HG02973 (cell line): ENCODE data around the gene NR2C2.

ENCODE experiments used
- ATAC-seq: cut with Tn5 transposase; IDR thresholded peaks from one replicate; pipeline ENCODE4 v1.9.1; 2021; ENCODE audit warnings: moderate library complexity; ENCODE audit not compliant: unreplicated experiment

The NR2C2 gene

GRCh38 chr3:14921034-14921616 lies 26.3 kb upstream of the NR2C2 start:
- peak; percentile 63 for ATAC-seq

- ATAC-seq: no peak
Observed at GRCh38 chr3:14921811-14922705, 25.3 kb upstream of the NR2C2 start.

GRCh38 chr3:14922863-14923262 lies 24.5 kb upstream of the NR2C2 start:
- no peak for ATAC-seq

- no peak for ATAC-seq
Observed at GRCh38 chr3:14923476-14923875, 23.9 kb upstream of the NR2C2 start.

GRCh38 chr3:14925729-14926591 lies 21.4 kb upstream of the NR2C2 start:
- ATAC-seq: no peak

GRCh38 chr3:14926592-14926991 lies 20.8 kb upstream of the NR2C2 start:
- no peak for ATAC-seq

- ATAC-seq: no peak
Observed at GRCh38 chr3:14927308-14927707, 20.1 kb upstream of the NR2C2 start.

- no peak for ATAC-seq
Observed at GRCh38 chr3:14929310-14930074, 17.9 kb upstream of the NR2C2 start.

GRCh38 chr3:14933820-14934425 lies 13.5 kb upstream of the NR2C2 start:
- no peak for ATAC-seq

- no peak for ATAC-seq
Observed at GRCh38 chr3:14935592-14936345, 11.6 kb upstream of the NR2C2 start.

GRCh38 chr3:14938954-14939353 lies 8.4 kb upstream of the NR2C2 start:
- no peak for ATAC-seq

DNA sequence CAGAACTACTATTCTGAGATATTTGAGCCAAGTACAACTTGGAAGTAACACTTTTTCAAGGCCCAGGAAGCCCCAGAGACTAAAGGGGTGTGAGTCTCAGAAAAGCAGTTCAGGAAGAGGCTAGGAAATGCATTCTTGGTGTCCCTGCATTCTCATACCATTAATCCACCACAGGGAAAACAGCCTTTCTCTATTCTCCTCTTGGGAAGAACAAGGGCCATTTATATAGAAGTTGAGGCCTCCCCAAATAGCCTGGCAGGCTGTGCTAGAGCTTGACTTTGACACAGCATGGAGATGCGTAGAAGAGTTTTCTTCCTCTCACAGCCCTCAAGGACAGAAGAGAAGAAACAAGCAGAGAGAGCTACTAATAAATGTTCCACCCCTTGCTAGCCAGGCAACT lies 5.5 kb upstream of the NR2C2 start:
- ATAC-seq: no peak

GRCh38 chr3:14943042-14943441 lies 4.3 kb upstream of the NR2C2 start:
- ATAC-seq: no peak

- ATAC-seq: no peak
Observed at GRCh38 chr3:14946236-14946635, 1.1 kb upstream of the NR2C2 start.

DNA sequence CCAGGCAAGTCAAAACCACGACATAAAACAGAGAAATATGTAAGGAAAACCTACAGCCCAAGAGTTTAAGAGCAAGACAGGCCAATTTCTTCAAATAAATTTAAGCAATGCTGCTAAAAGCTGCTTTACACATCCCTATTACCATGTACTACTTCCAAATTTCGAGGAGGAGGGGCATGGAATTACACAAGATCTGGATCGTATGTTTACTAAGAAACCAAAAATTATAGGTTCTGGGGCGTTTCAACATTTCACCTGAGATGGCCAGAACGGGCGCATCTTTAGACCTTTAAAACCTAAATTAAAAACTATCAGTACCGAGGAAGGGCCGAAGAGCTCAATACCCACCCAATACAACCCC lies 664 bp upstream of the NR2C2 start:
- ATAC-seq: no peak

DNA sequence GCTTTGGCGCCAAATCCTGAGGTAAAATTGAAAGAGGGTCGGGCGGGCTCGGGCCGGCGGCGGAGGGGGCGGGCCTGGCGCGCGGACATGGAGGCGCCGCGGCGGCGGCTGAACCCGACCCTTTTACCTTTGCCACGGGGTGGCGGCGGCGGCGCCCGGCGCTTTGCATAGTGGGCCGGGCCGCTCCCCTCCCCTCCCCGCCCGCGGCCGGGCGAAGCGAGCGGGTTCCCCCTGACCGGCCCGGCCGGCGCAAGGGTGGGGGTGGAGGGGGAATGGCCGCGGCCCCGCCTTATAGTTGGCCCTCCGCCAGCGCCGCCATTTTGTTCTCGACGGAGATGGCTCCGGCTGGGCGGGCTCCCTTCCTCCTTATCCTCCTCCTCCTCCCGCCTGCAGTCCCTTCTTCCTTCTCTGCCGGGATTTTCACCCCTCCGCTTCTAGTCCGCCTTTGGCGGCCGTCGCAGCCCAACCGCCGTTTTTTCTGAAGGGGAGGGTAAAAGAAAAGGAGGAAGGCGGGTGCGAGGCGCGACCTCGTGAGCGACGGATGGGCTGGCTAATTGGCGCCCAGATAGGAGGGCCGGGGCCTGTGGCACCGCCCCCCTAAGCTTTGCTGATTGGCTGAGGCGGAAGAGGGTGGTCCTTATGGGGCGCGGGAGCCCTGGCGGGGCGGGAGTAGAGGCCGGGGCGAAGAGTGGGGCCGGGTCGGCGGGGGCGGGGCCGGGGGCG lies 664 bp downstream of the NR2C2 start:
- peak; percentile 84 for ATAC-seq

DNA sequence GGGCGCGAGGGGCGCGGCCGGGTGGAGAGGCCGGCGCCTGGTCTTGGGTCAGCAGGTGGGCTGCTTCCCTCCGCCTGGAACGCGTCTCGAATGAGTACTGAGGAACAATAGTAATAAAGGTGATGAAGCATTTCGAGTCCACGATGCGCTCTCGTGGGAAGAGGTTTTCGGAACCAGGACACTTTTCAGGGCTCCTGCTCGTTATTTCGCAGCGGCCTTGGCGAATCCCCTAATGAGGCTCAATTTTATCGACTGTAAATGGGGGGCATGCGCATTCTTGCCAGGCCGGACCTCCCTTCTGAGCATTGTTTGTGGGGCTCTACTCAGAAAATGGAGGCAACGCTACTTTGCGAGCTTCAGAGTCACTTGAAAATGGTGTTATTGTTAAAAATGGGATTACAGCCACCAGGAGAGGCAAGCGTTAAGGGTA lies 1.2 kb downstream of the NR2C2 start:
- no peak for ATAC-seq

GRCh38 chr3:14949126-14949525 lies 1.7 kb downstream of the NR2C2 start:
- ATAC-seq: no peak

- ATAC-seq: no peak
Observed at GRCh38 chr3:14950274-14950673, 2.9 kb downstream of the NR2C2 start.
